Muscle of back (tissue), 11 donors: ENCODE results near the gene EIF4B. TPM values are rescaled to one million over a fixed set of nuclear protein-coding genes. Genes with fewer than 3 reads are reported as not detected.
A peak's percentile ranks its signal among the peaks of the same experiment; 100 is the strongest.

ENCODE experiments used
- DNase-seq, 3 donors: peaks; one replicate each; pipeline versions ENCODE4 v3.0.0 to v3.0.0-alpha.2; 2013
- polyA plus RNA-seq, 10 donors: library from polyadenylated mRNA; unstranded; fragments of 120-200 nt; gene quantifications; one replicate each; pipeline ENCODE4 v1.2.1, GENCODE V29; 2013; ENCODE audit not compliant: insufficient read length in 10 of 10

EIF4B gene
- polyA plus RNA-seq, 10 donors: 357 to 476 (median 416) TPM

DNA sequence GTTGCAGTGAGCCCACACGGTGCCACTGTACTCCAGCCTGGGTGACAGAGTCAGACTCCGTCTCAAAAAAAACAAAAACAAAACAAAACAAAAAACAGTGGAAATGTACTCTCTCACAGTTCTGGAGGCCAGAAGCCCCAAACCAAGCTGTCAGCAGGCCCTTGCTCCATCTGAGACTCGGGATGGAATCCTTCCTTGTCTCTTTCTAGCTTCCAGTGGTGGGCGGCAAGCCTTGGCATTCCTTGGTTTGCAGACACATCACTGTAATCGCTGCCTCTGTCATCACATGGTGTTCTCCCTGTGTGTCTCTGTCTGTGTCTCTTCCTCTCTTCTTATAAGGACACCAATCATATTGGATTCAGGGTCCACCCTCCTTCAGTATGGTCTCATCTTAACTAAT lies 50.0 kb downstream of the EIF4B start:
- DNase-seq: no peak

DNA sequence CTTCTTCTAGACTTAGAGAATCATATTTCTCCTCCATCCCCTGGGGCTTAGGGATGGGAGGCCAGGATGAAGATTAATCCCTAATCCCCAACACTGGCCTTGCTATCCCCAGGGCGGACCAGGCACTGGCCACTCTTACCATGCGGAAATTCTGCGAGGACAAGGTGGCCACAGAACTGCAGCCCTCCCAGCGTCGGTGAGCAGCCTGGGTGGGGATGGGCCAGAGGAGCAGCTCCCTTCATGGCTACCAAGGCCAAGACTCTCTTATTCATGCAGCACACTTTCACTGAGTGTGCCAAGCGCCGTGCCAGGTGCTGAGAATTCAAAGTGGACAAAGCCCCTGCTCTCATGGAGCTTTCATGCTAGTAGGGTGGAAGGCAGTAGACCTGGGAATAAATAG lies 50.6 kb downstream of the EIF4B start:
- DNase-seq: peak in 1 of 3 donors; percentile 12

DNA sequence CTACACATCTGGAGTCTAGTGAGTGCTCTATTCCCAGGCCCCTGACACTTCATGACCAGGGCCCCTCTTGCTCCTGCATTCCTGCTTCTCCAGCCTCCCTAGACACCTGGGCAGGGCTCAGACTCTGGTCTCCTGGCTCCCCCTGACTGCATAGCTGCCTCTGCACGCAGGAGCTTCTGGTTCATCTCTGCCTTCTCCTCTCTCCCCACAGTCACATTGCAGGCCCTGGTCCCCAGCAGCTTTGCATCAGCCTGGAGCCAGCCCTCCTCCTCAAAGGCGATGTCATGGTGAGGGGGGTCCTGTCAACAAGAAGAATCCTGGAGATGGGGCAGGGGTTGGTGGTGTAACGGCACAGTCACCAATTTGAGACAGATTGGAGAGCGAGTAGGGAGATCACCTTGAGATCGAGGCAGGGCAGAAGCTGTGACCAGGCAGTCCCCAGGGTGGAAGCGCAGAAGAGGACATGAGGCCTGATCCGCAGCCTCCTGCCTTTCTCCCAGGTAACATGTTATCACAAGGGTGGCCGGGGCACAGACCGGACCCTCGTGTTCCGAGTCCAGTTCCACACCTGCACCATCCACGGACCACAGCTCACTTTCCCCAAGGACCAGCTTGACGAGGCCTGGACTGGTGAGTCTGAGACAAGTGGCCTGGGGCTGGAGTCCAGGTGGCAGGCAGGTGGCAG lies 51.7 kb downstream of the EIF4B start:
- DNase-seq: peak in 1 of 3 donors; percentile 12

GRCh38 chr12:53058674-53059433 lies 52.6 kb downstream of the EIF4B start:
- DNase-seq: peak in 1 of 3 donors; percentile 57

DNA sequence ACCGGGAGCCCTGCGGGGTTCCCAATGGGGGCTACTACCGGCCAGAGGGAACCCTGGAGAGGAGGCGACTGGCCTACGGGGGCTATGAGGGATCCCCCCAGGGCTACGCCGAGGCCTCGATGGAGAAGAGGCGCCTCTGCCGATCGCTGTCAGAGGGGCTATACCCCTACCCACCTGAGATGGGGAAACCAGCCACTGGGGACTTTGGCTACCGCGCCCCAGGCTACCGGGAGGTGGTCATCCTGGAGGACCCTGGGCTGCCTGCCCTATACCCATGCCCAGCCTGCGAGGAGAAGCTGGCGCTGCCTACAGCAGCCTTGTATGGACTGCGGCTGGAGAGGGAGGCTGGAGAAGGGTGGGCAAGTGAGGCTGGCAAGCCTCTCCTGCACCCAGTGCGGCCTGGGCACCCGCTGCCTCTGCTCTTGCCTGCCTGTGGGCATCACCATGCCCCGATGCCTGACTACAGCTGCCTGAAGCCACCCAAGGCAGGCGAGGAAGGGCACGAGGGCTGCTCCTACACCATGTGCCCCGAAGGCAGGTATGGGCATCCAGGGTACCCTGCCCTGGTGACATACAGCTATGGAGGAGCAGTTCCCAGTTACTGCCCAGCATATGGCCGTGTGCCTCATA lies 53.3 kb downstream of the EIF4B start:
- peak in 1 of 3 donors; percentile 14 for DNase-seq

DNA sequence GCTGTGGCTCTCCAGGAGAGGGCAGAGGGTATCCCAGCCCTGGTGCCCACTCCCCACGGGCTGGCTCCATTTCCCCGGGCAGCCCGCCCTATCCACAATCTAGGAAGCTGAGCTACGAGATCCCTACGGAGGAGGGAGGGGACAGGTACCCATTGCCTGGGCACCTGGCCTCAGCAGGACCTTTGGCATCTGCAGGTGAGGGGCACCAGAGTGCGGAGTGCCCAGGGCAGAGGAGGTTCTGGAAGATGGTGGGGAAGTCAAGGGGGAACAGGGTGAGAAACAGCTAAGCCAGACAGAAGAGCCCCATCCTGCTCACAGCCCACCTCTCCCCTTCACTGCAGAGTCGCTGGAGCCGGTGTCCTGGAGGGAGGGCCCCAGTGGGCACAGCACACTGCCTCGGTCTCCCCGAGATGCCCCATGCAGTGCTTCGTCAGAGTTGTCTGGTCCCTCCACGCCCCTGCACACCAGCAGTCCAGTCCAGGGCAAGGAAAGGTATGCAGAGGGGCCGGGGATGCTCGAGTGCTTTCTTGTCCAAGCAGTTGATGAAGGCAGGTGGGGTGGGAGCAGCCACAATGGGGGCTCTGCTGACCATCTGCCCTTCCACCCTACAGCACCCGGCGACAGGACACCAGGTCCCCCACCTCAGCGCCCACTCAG lies 53.9 kb downstream of the EIF4B start:
- DNase-seq: peak in 1 of 3 donors; percentile 19

DNA sequence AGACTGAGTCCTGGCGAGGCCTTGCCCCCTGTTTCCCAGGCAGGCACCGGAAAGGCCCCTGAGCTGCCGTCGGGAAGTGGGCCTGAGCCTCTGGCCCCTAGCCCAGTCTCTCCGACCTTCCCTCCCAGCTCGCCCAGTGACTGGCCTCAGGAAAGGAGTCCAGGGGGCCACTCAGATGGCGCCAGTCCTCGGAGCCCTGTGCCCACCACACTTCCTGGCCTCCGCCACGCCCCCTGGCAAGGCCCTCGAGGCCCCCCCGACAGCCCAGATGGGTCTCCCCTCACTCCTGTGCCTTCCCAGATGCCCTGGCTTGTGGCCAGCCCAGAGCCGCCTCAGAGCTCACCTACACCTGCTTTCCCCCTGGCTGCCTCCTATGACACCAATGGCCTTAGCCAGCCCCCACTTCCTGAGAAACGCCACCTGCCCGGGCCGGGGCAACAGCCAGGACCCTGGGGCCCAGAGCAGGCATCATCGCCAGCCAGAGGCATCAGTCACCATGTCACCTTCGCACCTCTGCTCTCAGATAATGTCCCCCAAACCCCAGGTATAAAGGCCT lies 54.5 kb downstream of the EIF4B start:
- peak in 1 of 3 donors; percentile 23 for DNase-seq

DNA sequence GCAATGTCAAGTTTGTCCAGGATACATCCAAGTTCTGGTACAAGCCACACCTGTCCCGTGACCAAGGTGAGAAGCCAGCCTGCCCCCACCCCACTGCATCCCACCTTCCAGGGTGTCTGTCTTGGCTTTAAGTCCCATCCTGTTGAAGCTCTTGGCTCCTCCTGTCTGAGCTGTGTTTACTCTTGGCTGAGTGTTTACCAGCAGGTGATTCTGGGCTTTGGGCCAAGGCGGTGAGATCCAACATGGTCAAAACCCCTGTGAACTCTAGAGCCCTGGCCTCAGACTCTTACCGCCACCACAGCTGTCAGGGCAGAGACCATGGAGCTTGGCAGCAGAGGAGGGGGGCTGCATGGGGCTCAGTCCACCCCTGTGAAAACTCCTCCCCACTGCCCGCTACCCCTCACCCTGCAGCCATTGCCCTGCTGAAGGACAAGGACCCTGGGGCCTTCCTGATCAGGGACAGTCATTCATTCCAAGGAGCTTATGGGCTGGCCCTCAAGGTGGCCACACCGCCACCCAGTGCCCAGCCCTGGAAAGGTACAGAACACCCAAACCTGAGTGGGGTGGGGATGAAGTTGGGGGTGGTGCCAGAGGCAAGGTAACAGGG lies 55.3 kb downstream of the EIF4B start:
- peak in 1 of 3 donors; percentile 34 for DNase-seq

DNA sequence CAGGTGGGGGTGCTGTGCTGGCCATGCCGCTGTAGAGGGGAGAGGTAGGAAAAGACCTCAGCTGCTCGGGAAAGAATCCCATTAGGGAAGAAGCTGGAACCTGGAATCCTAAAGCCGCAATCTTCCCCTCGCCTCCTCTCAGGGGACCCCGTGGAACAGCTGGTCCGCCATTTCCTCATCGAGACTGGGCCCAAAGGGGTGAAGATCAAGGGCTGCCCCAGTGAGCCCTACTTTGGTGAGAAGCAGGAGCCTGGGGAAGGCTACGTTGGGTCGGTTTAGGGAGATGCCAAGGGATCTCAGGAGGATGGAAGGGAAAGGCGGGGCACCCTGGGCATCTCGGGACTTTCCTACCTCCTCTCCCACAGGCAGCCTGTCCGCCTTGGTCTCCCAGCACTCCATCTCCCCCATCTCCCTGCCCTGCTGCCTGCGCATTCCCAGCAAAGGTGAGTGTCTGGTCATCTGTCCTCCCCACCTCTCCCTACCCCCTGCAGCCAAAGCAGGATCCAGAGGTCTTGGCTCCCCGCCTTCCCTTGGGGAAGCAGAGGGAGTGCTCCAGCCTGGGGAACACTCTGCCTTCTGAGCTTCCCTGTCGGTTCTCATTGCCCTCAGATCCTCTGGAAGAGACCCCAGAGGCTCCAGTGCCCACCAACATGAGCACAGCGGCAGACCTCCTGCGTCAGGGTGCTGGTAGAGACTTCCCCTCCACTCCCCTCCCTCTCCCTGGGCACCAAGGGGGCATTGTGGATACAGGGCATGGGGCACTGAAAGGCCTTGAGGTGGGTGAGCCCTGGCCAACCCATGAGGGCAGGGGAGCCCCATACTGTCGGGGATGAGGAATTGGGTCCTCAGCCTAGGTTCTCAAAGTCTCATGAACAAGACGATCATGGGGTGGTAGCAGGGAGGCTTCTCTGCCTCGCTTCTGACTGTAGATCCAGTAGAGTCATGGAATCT lies 56.0 kb downstream of the EIF4B start:
- DNase-seq: peak in 1 of 3 donors; percentile 30

- no peak for DNase-seq
Observed at GRCh38 chr12:53062977-53063707, 56.9 kb downstream of the EIF4B start.

DNA sequence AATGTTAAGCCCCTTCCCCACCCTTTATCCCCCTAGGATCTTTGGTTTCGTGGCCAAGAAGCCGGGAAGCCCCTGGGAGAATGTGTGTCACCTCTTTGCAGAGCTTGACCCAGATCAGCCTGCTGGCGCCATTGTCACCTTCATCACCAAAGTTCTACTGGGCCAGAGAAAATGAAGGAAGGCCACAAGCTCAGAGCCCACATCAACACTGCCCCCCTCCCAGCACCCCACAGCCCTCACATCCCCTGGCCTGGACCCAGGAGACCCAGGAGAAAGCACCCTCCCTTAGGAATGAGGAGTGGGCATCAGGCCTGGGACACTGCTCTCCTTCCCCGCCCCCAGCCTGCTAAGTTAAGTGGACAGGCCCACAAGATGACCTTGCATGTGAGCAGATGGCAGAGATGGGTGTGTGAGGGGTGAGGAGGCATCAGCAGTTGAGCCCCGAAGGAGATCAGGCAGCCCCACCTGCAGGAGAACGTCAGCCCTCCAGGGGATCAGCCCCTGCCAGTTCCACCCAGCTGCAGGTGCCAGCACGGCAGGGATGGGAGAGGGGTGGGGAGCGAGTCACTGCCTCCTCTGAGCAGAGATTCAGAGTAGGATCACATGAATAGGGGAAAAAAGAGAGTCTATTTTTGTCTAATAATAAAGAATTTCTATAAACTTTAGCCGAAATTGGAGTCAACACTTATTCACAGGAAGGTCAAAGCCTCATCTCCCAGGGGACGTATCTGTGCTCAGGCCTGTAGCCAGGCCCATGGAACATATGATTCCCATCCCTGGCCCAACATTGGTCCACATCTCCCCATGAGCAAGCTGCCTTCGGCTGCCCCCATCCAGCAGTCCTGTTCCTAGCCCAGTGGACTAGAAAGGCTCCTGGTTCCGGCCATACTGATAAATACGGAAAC lies 57.7 kb downstream of the EIF4B start:
- DNase-seq: peak in 2 of 3 donors; percentile 86 to 90

DNA sequence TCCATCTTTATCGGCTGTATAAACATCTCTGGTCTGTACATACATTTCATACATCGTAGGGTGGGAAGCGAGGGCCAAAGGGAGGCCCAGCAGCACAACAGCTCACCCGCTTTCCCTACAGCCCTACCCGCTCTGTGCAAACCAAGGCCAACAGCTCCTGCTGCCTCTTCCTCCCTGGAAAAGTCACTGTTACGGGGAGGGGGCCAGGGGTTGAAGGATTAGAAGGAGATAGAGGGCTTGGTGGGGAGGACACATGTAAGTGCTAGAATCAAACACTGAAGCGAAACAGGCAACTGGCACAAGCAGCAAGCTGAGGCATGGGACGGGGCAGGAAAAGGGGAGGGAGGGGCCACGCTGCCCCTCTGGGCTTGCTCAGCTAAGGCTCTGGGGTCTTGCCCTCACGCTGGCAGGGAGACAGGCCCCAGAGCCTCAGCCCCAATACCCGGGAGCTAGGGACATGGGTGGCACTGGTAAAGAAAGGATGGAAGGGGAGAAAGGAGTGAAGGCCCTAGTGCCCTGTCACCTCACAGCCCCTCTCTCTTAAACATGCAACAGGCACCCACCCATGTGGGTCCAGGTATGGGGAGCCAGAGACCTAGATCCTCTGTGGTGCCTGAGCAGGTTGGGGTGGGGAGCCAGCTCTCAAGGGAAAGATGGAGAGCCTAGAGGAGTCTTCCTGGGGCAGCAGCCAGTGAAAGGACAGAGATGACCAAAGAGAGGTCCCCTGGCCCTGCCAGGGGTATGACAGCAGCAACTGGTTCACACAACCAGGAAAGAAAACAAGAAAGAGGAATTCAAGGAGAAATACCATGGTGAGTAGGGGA lies 58.6 kb downstream of the EIF4B start:
- peak in 1 of 3 donors; percentile 35 for DNase-seq

- peak in 1 of 3 donors; percentile 38 for DNase-seq
Observed at GRCh38 chr12:53065470-53065869, 59.2 kb downstream of the EIF4B start.

- DNase-seq: peak in 2 of 3 donors; percentile 89 to 91
Observed at GRCh38 chr12:53065975-53066931, 60.0 kb downstream of the EIF4B start.

DNA sequence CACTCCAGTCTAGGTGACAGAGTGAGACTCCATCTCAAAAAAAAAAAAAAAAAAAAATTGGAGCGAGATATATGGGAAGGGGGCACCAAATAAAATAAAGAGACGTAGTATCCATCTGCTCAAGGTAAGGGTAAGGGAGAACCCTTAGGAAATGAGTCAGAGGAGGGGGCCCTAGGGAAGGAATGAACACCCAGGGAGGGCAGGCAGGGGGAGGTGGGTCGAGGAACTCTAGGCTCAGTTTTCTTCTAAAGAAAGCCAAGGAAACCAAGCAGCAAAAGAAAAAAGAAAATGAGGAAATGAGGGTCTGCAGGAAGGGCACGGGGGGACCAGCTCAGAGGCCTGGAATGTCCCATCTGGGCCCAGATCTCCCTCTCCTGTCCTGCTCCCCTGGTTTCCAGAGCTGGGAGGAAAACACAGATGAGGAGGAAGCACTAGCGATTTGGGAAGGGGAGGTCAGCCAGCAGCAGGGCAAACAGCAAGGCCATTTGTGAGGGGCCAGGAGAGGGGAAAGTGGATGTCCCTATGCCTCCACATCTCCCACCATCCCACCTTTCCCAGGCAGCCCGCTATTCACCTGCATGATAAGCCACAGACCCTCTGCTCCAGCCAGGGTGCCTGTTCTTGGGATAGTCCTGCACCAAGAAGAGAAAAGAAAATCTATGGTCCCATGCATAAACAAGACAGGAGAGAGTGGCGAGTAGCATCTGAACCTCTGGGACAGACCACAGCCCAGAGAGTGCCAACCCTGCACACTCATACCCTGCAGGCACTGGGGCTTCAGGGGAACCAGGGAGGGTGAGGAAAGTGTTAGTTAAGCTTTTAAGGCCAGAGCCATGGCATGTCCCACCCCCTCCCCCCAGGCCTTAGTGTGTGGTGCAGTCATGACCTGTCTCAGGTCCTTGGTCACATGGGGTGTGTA lies 61.1 kb downstream of the EIF4B start:
- DNase-seq: peak in 1 of 3 donors; percentile 20
